Ascending aorta (tissue), 2 donors: ENCODE data around the gene MS4A15. TPM values are rescaled to one million over a fixed set of nuclear protein-coding genes. Genes with fewer than 3 reads are reported as not detected.

ENCODE experiments used
- DNase-seq, 2 donors: peaks; one replicate each; pipeline ENCODE4 v3.0.0-alpha.2; 2019; ENCODE audit warnings: low spot score in 2 of 2
- H3K27ac ChIP-seq, 2 donors: fragments of 200-600 bp; sonication (generic); one replicate each; pipeline ENCODE4 v1.5.1; 2016 to 2017; ENCODE audit warnings: mild to moderate bottlenecking in 1 of 2
- H3K27me3 ChIP-seq: fragments of 200-600 bp; sonication (generic); one replicate; pipeline ENCODE4 v1.5.1; 2017
- H3K36me3 ChIP-seq, 2 donors: fragments of 200-600 bp; sonication (generic); one replicate each; pipeline ENCODE4 v1.5.1; 2016
- H3K4me1 ChIP-seq, 2 donors: fragments of 200-600 bp; sonication (generic); one replicate each; pipeline ENCODE4 v1.5.1; 2016 to 2017; ENCODE audit warnings: mild to moderate bottlenecking in 1 of 2
- H3K4me3 ChIP-seq, 2 donors: fragments of 200-600 bp; sonication (generic); one replicate each; pipeline ENCODE4 v1.5.1; 2016 to 2017; ENCODE audit warnings: mild to moderate bottlenecking in 1 of 2
- H3K9me3 ChIP-seq, 2 donors: fragments of 200-600 bp; sonication (generic); one replicate each; pipeline ENCODE4 v1.5.1; 2016
- CTCF ChIP-seq, 3 experiments: fragments of 200-600 bp in 2 of 3; fragments of 450-650 bp in 1 of 3; sonication (generic) in 2 of 3; IDR thresholded peaks; one replicate each; pipeline ENCODE4 v1.5.1; 2016 to 2019; ENCODE audit warnings: antibody characterized with exemption in 3 of 3, mild to moderate bottlenecking in 1 of 3, moderate library complexity in 1 of 3
- intact Hi-C: fragments of 100-400 bp; cut with DNase I; formaldehyde crosslinking; loops from one replicate; pipeline ENCODE4 v1.15.1; 2023
- total RNA-seq: library from RNA; depleted of rRNA; stranded (reverse); fragments of >200 nt; gene quantifications from one replicate; pipeline ENCODE4 v1.1.0, GENCODE V29; 2016

MS4A15 gene
- total RNA-seq, 1 donor from 2014 or later = not detected

- intact Hi-C loops = no loop called here
- TF ChIP-seq CTCF (IDR thresholded peaks at IDR 0.05) = no peak
- no peaks in the 10 kb centered on the region for H3K9me3 ChIP-seq
- H3K27me3 ChIP-seq = no peaks in the 10 kb centered on the region
- H3K36me3 ChIP-seq = no peaks in the 10 kb centered on the region
- no peak for DNase-seq
- no peak overlapping the region for H3K27ac ChIP-seq
- H3K4me3 ChIP-seq = no peak overlapping the region
- no peaks in the 10 kb centered on the region for H3K4me1 ChIP-seq
These were observed 37.9 kb upstream of the MS4A15 start for GRCh38 chr11:60718524-60719316.

GRCh38 chr11:60719391-60719790, 37.3 kb upstream of the MS4A15 start:
- H3K4me3 ChIP-seq = no peak overlapping the region
- H3K36me3 ChIP-seq = no peaks in the 10 kb centered on the region
- no peaks in the 10 kb centered on the region for H3K27me3 ChIP-seq
- no peak overlapping the region for H3K27ac ChIP-seq
- TF ChIP-seq CTCF (IDR thresholded peaks at IDR 0.05) = no peak
- no peak for DNase-seq
- no peaks in the 10 kb centered on the region for H3K4me1 ChIP-seq
- intact Hi-C loops = no loop called here
- H3K9me3 ChIP-seq = no peaks in the 10 kb centered on the region

GRCh38 chr11:60720460-60720859, 36.2 kb upstream of the MS4A15 start:
- H3K27ac ChIP-seq = no peak overlapping the region
- H3K4me3 ChIP-seq = no peak overlapping the region
- H3K36me3 ChIP-seq = no peaks in the 10 kb centered on the region
- no peaks in the 10 kb centered on the region for H3K27me3 ChIP-seq
- no peaks in the 10 kb centered on the region for H3K9me3 ChIP-seq
- no peak for TF ChIP-seq CTCF (IDR thresholded peaks at IDR 0.05)
- DNase-seq = no peak
- intact Hi-C loops = no loop called here
- no peaks in the 10 kb centered on the region for H3K4me1 ChIP-seq

- no peaks in the 10 kb centered on the region for H3K9me3 ChIP-seq
- no peak within 1 kb of the TSS for H3K27ac ChIP-seq
- H3K4me3 ChIP-seq = no peak within 1 kb of the TSS
- DNase-seq = no peak
- H3K27me3 ChIP-seq = no peaks in the 10 kb centered on the region
- H3K4me1 ChIP-seq = no peaks in the 10 kb centered on the region
- intact Hi-C loops = no loop called here
- TF ChIP-seq CTCF (IDR thresholded peaks at IDR 0.05) = no peak
- H3K36me3 ChIP-seq = no peaks in the 10 kb centered on the region
These were observed 32.2 kb upstream of the MS4A15 start, which contains the start of gene MS4A18 for GRCh38 chr11:60724420-60724819. Gene MS4A18, plus strand, starts transcription at chr11:60724720.

- H3K4me1 ChIP-seq = no peaks in the 10 kb centered on the region
- no peaks in the 10 kb centered on the region for H3K36me3 ChIP-seq
- intact Hi-C loops = no loop called here
- no peak overlapping the region for H3K27ac ChIP-seq
- no peaks in the 10 kb centered on the region for H3K9me3 ChIP-seq
- no peak for TF ChIP-seq CTCF (IDR thresholded peaks at IDR 0.05)
- H3K4me3 ChIP-seq = no peak overlapping the region
- H3K27me3 ChIP-seq = no peaks in the 10 kb centered on the region
- no peak for DNase-seq
These were observed 31.1 kb upstream of the MS4A15 start for GRCh38 chr11:60725592-60725991.
